ENCODE results near the gene ZNF69.
A peak's percentile ranks its signal among the peaks of the same experiment; 100 is the strongest.
"Not testable (repeated sequence)": the region's sequence is repeated elsewhere in the genome, so short reads cannot be mapped to it uniquely, and the experiment has no call there.

Gene ZNF69

GRCh38 chr19:11887611-11888531 is at the start of gene ZNF69:
Gene ZNF69, plus strand, starts transcription at chr19:11887782. Its CDS starts 142 bp downstream, at chr19:11887924.
- peak within 1 kb of the TSS; percentile 78 to 80 for H3K9ac ChIP-seq (ENCODE audit: low read length in 2 of 2)
- peak within 1 kb of the TSS; percentile 66 for H3K27ac ChIP-seq (ENCODE audit: low read length)
- H3K27me3 ChIP-seq (ENCODE audit: control insufficient read depth in 1 of 2, insufficient read depth in 2 of 2, low read length in 2 of 2) = no peaks in the 10 kb centered on the region
- peaks cover 15% of the 10 kb centered on the region for H3K4me1 ChIP-seq (ENCODE audit: control insufficient read depth, insufficient read depth, low read length)
- H3K36me3 ChIP-seq (ENCODE audit: control insufficient read depth in 2 of 2, insufficient read depth in 2 of 2, low read length in 2 of 2) = no peaks in the 10 kb centered on the region
- H3K9me3 ChIP-seq (ENCODE audit: control insufficient read depth in 2 of 2, low read length in 2 of 2) = no peaks in the 10 kb centered on the region
- peak within 1 kb of the TSS; percentile 92 to 96 for H3K4me3 ChIP-seq (ENCODE audit: low read length in 2 of 2)

GRCh38 chr19:11843722-11844121 is 43.9 kb upstream of the ZNF69 start:
- Histone ChIP-seq H3K36me3 (ENCODE audit: control insufficient read depth in 2 of 2, insufficient read depth in 2 of 2, low read length in 2 of 2) (no peaks in the 10 kb centered on the region), H3K9me3 (ENCODE audit: control insufficient read depth in 2 of 2, low read length in 2 of 2) (no peaks in the 10 kb centered on the region), H3K4me3 (ENCODE audit: low read length in 2 of 2) (no peak overlapping the region), H3K4me1 (ENCODE audit: control insufficient read depth, insufficient read depth, low read length) (peaks cover 4% of the 10 kb centered on the region), H3K27me3 (ENCODE audit: control insufficient read depth in 1 of 2, insufficient read depth in 2 of 2, low read length in 2 of 2) (no peaks in the 10 kb centered on the region), H3K27ac (ENCODE audit: low read length) (no peak overlapping the region), H3K9ac (ENCODE audit: low read length in 2 of 2) (no peak overlapping the region)

- not testable (repeated sequence) for H3K27ac ChIP-seq (ENCODE audit: low read length); H3K4me3 ChIP-seq (ENCODE audit: low read length in 2 of 2); H3K9ac ChIP-seq (ENCODE audit: low read length in 2 of 2); H3K9me3 ChIP-seq (ENCODE audit: control insufficient read depth in 2 of 2, low read length in 2 of 2); H3K27me3 ChIP-seq (ENCODE audit: control insufficient read depth in 1 of 2, insufficient read depth in 2 of 2, low read length in 2 of 2); H3K36me3 ChIP-seq (ENCODE audit: control insufficient read depth in 2 of 2, insufficient read depth in 2 of 2, low read length in 2 of 2)
- peaks cover 12% of the 10 kb centered on the region for H3K4me1 ChIP-seq (ENCODE audit: control insufficient read depth, insufficient read depth, low read length)
Observed at GRCh38 chr19:11847615-11848014, 40.0 kb upstream of the ZNF69 start.

- Histone ChIP-seq H3K27ac (ENCODE audit: low read length) (no peak overlapping the region), H3K27me3 (ENCODE audit: control insufficient read depth in 1 of 2, insufficient read depth in 2 of 2, low read length in 2 of 2) (no peaks in the 10 kb centered on the region), H3K36me3 (ENCODE audit: control insufficient read depth in 2 of 2, insufficient read depth in 2 of 2, low read length in 2 of 2) (no peaks in the 10 kb centered on the region), H3K9ac (ENCODE audit: low read length in 2 of 2) (peak overlapping the region in 1 of 2 donors; percentile 62), H3K9me3 (ENCODE audit: control insufficient read depth in 2 of 2, low read length in 2 of 2) (no peaks in the 10 kb centered on the region), H3K4me1 (ENCODE audit: control insufficient read depth, insufficient read depth, low read length) (peaks cover 12% of the 10 kb centered on the region), H3K4me3 (ENCODE audit: low read length in 2 of 2) (peak overlapping the region; percentile 93 to 94)
Observed at GRCh38 chr19:11848200-11848593, 39.4 kb upstream of the ZNF69 start.

GRCh38 chr19:11848594-11849469 is 38.8 kb upstream of the ZNF69 start, which contains the start of gene ZNF439:
Gene ZNF439, plus strand, starts transcription at chr19:11848726. Its CDS starts 142 bp downstream, at chr19:11848868.
- Histone ChIP-seq H3K27ac (ENCODE audit: low read length) (peak within 1 kb of the TSS; percentile 53), H3K9ac (ENCODE audit: low read length in 2 of 2) (peak within 1 kb of the TSS; percentile 58 to 62)

GRCh38 chr19:11850289-11850688 is 37.3 kb upstream of the ZNF69 start:
- H3K4me1 ChIP-seq (ENCODE audit: control insufficient read depth, insufficient read depth, low read length) = peaks cover 12% of the 10 kb centered on the region
- H3K27me3 ChIP-seq (ENCODE audit: control insufficient read depth in 1 of 2, insufficient read depth in 2 of 2, low read length in 2 of 2); H3K4me3 ChIP-seq (ENCODE audit: low read length in 2 of 2); H3K9ac ChIP-seq (ENCODE audit: low read length in 2 of 2); H3K9me3 ChIP-seq (ENCODE audit: control insufficient read depth in 2 of 2, low read length in 2 of 2); H3K27ac ChIP-seq (ENCODE audit: low read length); H3K36me3 ChIP-seq (ENCODE audit: control insufficient read depth in 2 of 2, insufficient read depth in 2 of 2, low read length in 2 of 2): not testable (repeated sequence)

More at GRCh38 chr19:11848594-11849469, 38.8 kb upstream of the ZNF69 start, which contains the start of gene ZNF439:
- Histone ChIP-seq H3K36me3 (ENCODE audit: control insufficient read depth in 2 of 2, insufficient read depth in 2 of 2, low read length in 2 of 2) (no peaks in the 10 kb centered on the region), H3K4me1 (ENCODE audit: control insufficient read depth, insufficient read depth, low read length) (peaks cover 12% of the 10 kb centered on the region), H3K9me3 (ENCODE audit: control insufficient read depth in 2 of 2, low read length in 2 of 2) (no peaks in the 10 kb centered on the region), H3K27me3 (ENCODE audit: control insufficient read depth in 1 of 2, insufficient read depth in 2 of 2, low read length in 2 of 2) (no peaks in the 10 kb centered on the region), H3K4me3 (ENCODE audit: low read length in 2 of 2) (peak within 1 kb of the TSS; percentile 93 to 94)

GRCh38 chr19:11853358-11853757 is 34.2 kb upstream of the ZNF69 start:
- no peaks in the 10 kb centered on the region for H3K9me3 ChIP-seq (ENCODE audit: control insufficient read depth in 2 of 2, low read length in 2 of 2)
- H3K27ac ChIP-seq (ENCODE audit: low read length) = no peak overlapping the region
- H3K27me3 ChIP-seq (ENCODE audit: control insufficient read depth in 1 of 2, insufficient read depth in 2 of 2, low read length in 2 of 2) = no peaks in the 10 kb centered on the region
- peaks cover 0 to 4% of the 10 kb centered on the region in 2 donors for H3K36me3 ChIP-seq (ENCODE audit: control insufficient read depth in 2 of 2, insufficient read depth in 2 of 2, low read length in 2 of 2)
- H3K4me3 ChIP-seq (ENCODE audit: low read length in 2 of 2) = no peak overlapping the region
- H3K9ac ChIP-seq (ENCODE audit: low read length in 2 of 2) = no peak overlapping the region
- H3K4me1 ChIP-seq (ENCODE audit: control insufficient read depth, insufficient read depth, low read length) = peaks cover 9% of the 10 kb centered on the region

- Histone ChIP-seq H3K27ac (ENCODE audit: low read length) (no peak overlapping the region), H3K4me3 (ENCODE audit: low read length in 2 of 2) (no peak overlapping the region), H3K36me3 (ENCODE audit: control insufficient read depth in 2 of 2, insufficient read depth in 2 of 2, low read length in 2 of 2) (peaks cover 0 to 6% of the 10 kb centered on the region in 2 donors), H3K27me3 (ENCODE audit: control insufficient read depth in 1 of 2, insufficient read depth in 2 of 2, low read length in 2 of 2) (no peaks in the 10 kb centered on the region), H3K9me3 (ENCODE audit: control insufficient read depth in 2 of 2, low read length in 2 of 2) (peaks cover 0 to 2% of the 10 kb centered on the region in 2 donors), H3K4me1 (ENCODE audit: control insufficient read depth, insufficient read depth, low read length) (no peaks in the 10 kb centered on the region), H3K9ac (ENCODE audit: low read length in 2 of 2) (no peak overlapping the region)
Observed at GRCh38 chr19:11856596-11857250, 30.9 kb upstream of the ZNF69 start.

- Histone ChIP-seq H3K27ac (ENCODE audit: low read length) (no peak overlapping the region), H3K27me3 (ENCODE audit: control insufficient read depth in 1 of 2, insufficient read depth in 2 of 2, low read length in 2 of 2) (no peaks in the 10 kb centered on the region), H3K4me1 (ENCODE audit: control insufficient read depth, insufficient read depth, low read length) (no peaks in the 10 kb centered on the region), H3K4me3 (ENCODE audit: low read length in 2 of 2) (no peak overlapping the region), H3K36me3 (ENCODE audit: control insufficient read depth in 2 of 2, insufficient read depth in 2 of 2, low read length in 2 of 2) (peaks cover 0 to 2% of the 10 kb centered on the region in 2 donors), H3K9me3 (ENCODE audit: control insufficient read depth in 2 of 2, low read length in 2 of 2) (peaks cover 2 to 7% of the 10 kb centered on the region in 2 donors), H3K9ac (ENCODE audit: low read length in 2 of 2) (no peak overlapping the region)
Observed at GRCh38 chr19:11860721-11861120, 26.9 kb upstream of the ZNF69 start.

GRCh38 chr19:11861301-11861700 is 26.3 kb upstream of the ZNF69 start:
- Histone ChIP-seq H3K36me3 (ENCODE audit: control insufficient read depth in 2 of 2, insufficient read depth in 2 of 2, low read length in 2 of 2) (peaks cover 2% of the 10 kb centered on the region in 2 donors), H3K9ac (ENCODE audit: low read length in 2 of 2) (no peak overlapping the region), H3K4me1 (ENCODE audit: control insufficient read depth, insufficient read depth, low read length) (no peaks in the 10 kb centered on the region), H3K9me3 (ENCODE audit: control insufficient read depth in 2 of 2, low read length in 2 of 2) (peaks cover 2 to 7% of the 10 kb centered on the region in 2 donors), H3K27me3 (ENCODE audit: control insufficient read depth in 1 of 2, insufficient read depth in 2 of 2, low read length in 2 of 2) (no peaks in the 10 kb centered on the region), H3K4me3 (ENCODE audit: low read length in 2 of 2) (no peak overlapping the region), H3K27ac (ENCODE audit: low read length) (no peak overlapping the region)
